ENCODE results near the gene LAX1.
"Not testable (repeated sequence)": the region's sequence is repeated elsewhere in the genome, so short reads cannot be mapped to it uniquely, and the experiment has no call there.

The LAX1 gene

DNA sequence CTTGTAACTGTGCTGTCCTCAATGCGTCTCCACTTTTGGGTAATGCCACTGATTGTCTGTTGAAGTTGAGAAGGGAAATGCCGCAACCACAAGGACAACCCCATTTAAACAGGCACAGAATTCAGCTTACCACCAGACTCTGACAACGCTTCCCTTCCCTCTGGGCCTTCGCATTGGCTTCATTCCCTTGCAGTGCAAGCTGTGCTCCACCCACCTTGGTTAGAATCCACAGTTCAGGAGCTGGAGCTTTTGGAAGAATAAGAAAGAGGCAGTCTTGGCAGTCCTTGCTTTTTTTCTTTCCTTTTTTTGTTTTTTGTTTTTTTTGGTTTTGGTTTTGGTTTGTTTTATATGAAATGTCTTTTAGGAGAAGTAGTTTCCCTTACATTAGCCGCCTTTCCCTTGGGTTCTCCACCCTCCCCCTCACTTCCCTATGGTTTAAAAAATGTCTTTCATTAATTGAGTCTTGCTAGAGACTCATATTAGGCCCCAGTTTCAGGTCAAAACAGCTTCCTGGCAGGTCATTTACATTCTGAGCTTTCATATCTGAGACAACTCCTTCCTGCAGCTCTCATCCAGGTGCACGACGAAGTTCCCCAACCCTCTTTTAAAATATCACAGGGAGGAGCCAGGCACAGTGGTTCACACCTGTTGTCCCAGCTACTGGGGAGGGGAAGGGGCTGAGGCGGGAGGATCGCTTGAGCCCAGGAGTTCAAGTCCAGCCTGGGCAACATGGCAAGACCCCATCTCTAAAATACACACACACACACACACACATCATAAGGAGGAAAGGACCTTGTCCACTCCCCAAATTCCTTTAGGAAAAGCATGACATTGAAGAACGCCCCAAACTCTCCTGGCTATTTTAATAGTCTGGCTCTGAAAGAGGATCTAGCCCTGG, 20.7 kb upstream of the LAX1 start:
- H3K4me3 ChIP-seq = peak overlapping the region; percentile 21; the same call in 1 of the 2 replicates
- no peaks in the 10 kb centered on the region for H3K9me3 ChIP-seq (ENCODE audit: low read depth, low read length)
- peak; percentile 55 for DNase-seq (ENCODE audit: low read depth, low spot score)
- no peak overlapping the region for H3K9ac ChIP-seq (ENCODE audit: insufficient read length)
- peak overlapping the region; percentile 53 for H3K27ac ChIP-seq
- H3K36me3 ChIP-seq (ENCODE audit: insufficient read depth, low read length) = no peaks in the 10 kb centered on the region
- TF ChIP-seq EZH2 (IDR thresholded peaks at IDR 0.05) = no peak
- TF ChIP-seq FOXP2 (optimal IDR thresholded peaks at IDR 0.05; ENCODE audit: control extremely low read depth, extremely low read length, insufficient read depth) = no peak
- TF ChIP-seq POLR2AphosphoS5 (IDR thresholded peaks at IDR 0.05; ENCODE audit: borderline replicate concordance, low read depth, low read length) = no peak

DNA sequence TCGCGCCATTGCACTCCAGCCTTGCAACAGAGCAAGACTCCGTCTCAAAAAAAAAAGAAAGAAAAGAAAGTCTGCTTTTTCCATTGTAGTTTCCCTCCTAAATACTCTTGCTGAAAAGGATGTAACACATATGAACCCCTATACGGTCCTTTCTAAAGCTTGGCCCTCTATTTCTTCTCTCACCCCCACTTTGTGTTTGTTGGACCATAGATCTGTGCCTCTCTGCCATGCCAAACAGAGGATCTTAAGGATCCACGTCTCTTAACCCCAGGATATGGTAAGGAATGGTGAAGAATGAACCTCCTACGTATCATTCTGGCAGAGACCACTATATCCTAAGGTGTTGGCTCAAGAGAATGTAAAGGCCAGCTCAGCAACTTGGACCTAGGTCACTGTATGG, 18.7 kb upstream of the LAX1 start:
- H3K4me3 ChIP-seq = no peak overlapping the region
- no peaks in the 10 kb centered on the region for H3K9me3 ChIP-seq (ENCODE audit: low read depth, low read length)
- no peaks in the 10 kb centered on the region for H3K36me3 ChIP-seq (ENCODE audit: insufficient read depth, low read length)
- no peak overlapping the region for H3K27ac ChIP-seq
- no peak overlapping the region for H3K9ac ChIP-seq (ENCODE audit: insufficient read length)
- no peak for TF ChIP-seq POLR2AphosphoS5 (IDR thresholded peaks at IDR 0.05; ENCODE audit: borderline replicate concordance, low read depth, low read length)
- TF ChIP-seq FOXP2 (optimal IDR thresholded peaks at IDR 0.05; ENCODE audit: control extremely low read depth, extremely low read length, insufficient read depth) = no peak
- TF ChIP-seq EZH2 (IDR thresholded peaks at IDR 0.05) = no peak
- DNase-seq (ENCODE audit: low read depth, low spot score) = no peak

DNA sequence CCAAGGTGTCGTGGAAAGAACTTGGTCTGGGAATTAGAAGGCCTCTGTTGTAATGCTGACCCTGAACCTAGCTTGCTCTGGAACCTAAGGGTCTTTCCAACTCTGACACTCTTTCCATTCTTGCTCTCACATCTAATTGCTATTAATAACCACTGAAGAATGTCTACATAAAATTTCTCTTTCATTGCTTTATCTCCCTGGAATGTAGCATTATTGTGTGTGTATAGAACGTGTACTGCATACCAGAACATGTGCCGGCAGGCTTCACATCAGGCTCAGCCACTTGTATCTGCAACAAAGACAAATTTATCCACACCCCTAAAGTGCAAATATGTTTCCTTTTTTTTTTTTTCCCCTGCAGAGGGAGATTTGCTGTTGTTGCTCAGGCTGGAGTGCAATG, 13.9 kb upstream of the LAX1 start:
- Histone ChIP-seq H3K9ac (ENCODE audit: insufficient read length) (no peak overlapping the region), H3K27ac (no peak overlapping the region), H3K36me3 (ENCODE audit: insufficient read depth, low read length) (no peaks in the 10 kb centered on the region), H3K4me3 (no peak overlapping the region), H3K9me3 (ENCODE audit: low read depth, low read length) (no peaks in the 10 kb centered on the region)
- DNase-seq (ENCODE audit: low read depth, low spot score) = no peak
- TF ChIP-seq EZH2 (IDR thresholded peaks at IDR 0.05) (no peak), POLR2AphosphoS5 (IDR thresholded peaks at IDR 0.05; ENCODE audit: borderline replicate concordance, low read depth, low read length) (no peak), FOXP2 (optimal IDR thresholded peaks at IDR 0.05; ENCODE audit: control extremely low read depth, extremely low read length, insufficient read depth) (no peak)

- H3K4me3 ChIP-seq; H3K27ac ChIP-seq; H3K36me3 ChIP-seq (ENCODE audit: insufficient read depth, low read length); H3K9ac ChIP-seq (ENCODE audit: insufficient read length); H3K9me3 ChIP-seq (ENCODE audit: low read depth, low read length); DNase-seq (ENCODE audit: low read depth, low spot score): not testable (repeated sequence)
Measured at GRCh38 chr1:203751618-203752361, 13.2 kb upstream of the LAX1 start.

GRCh38 chr1:203754455-203754864, 10.5 kb upstream of the LAX1 start:
- no peaks in the 10 kb centered on the region for H3K36me3 ChIP-seq (ENCODE audit: insufficient read depth, low read length)
- H3K4me3 ChIP-seq = no peak overlapping the region
- no peaks in the 10 kb centered on the region for H3K9me3 ChIP-seq (ENCODE audit: low read depth, low read length)
- no peak overlapping the region for H3K9ac ChIP-seq (ENCODE audit: insufficient read length)
- no peak overlapping the region for H3K27ac ChIP-seq
- TF ChIP-seq EZH2 (IDR thresholded peaks at IDR 0.05) (no peak), POLR2AphosphoS5 (IDR thresholded peaks at IDR 0.05; ENCODE audit: borderline replicate concordance, low read depth, low read length) (no peak), FOXP2 (optimal IDR thresholded peaks at IDR 0.05; ENCODE audit: control extremely low read depth, extremely low read length, insufficient read depth) (no peak)
- no peak for DNase-seq (ENCODE audit: low read depth, low spot score)

DNA sequence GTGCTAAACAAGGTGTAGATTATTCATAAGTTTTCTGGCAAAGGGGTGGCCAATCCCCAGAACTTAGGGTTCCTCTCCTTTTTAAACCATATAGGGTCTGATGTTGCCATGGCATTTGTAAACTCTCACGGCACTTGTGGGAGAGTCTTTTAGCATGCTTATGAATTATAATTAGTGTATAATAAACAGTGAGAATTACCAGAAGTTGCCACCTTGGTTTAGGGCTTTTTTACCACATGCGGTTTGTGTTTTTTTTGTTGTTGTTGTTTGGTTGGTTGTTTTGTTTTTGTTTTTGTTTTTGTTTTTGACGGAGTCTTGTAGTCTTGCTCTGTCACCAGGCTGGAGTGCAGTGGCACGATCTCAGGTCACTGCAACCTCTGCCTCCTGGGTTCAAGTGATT, 8.9 kb upstream of the LAX1 start:
- no peak overlapping the region for H3K9ac ChIP-seq (ENCODE audit: insufficient read length)
- no peak for DNase-seq (ENCODE audit: low read depth, low spot score)
- H3K27ac ChIP-seq = no peak overlapping the region
- H3K9me3 ChIP-seq (ENCODE audit: low read depth, low read length) = no peaks in the 10 kb centered on the region
- H3K4me3 ChIP-seq = no peak overlapping the region
- no peak for TF ChIP-seq EZH2 (IDR thresholded peaks at IDR 0.05)
- TF ChIP-seq FOXP2 (optimal IDR thresholded peaks at IDR 0.05; ENCODE audit: control extremely low read depth, extremely low read length, insufficient read depth) = no peak
- no peak for TF ChIP-seq POLR2AphosphoS5 (IDR thresholded peaks at IDR 0.05; ENCODE audit: borderline replicate concordance, low read depth, low read length)
- H3K36me3 ChIP-seq (ENCODE audit: insufficient read depth, low read length) = no peaks in the 10 kb centered on the region

DNA sequence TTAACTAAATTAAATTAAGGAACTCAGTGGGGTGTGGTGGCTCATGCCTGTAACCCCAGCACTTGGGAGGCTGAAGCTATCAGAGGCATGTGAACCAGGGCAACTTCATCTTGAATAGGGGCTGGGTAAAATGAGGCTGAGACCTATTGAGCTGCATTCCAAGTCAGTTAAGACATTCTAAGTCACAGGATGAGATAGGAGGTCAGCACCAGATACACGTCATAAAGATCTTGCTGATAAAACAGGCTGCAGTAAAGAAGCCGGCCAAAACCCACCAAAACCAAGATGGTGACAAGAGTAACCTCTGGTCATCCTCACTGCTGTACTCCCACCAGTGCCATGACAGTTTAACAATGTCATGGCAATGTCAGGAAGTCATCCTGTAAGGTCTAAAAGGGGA, 6.2 kb upstream of the LAX1 start:
- not testable (repeated sequence) for DNase-seq (ENCODE audit: low read depth, low spot score); H3K9me3 ChIP-seq (ENCODE audit: low read depth, low read length); H3K9ac ChIP-seq (ENCODE audit: insufficient read length); H3K4me3 ChIP-seq; H3K27ac ChIP-seq; H3K36me3 ChIP-seq (ENCODE audit: insufficient read depth, low read length)

- DNase-seq (ENCODE audit: low read depth, low spot score) = no peak
- Histone ChIP-seq H3K4me3 (no peak overlapping the region), H3K9me3 (ENCODE audit: low read depth, low read length) (no peaks in the 10 kb centered on the region), H3K9ac (ENCODE audit: insufficient read length) (no peak overlapping the region), H3K27ac (no peak overlapping the region), H3K36me3 (ENCODE audit: insufficient read depth, low read length) (no peaks in the 10 kb centered on the region)
- TF ChIP-seq EZH2 (IDR thresholded peaks at IDR 0.05) (no peak), FOXP2 (optimal IDR thresholded peaks at IDR 0.05; ENCODE audit: control extremely low read depth, extremely low read length, insufficient read depth) (no peak), POLR2AphosphoS5 (IDR thresholded peaks at IDR 0.05; ENCODE audit: borderline replicate concordance, low read depth, low read length) (no peak)
Measured at GRCh38 chr1:203760506-203760905, 4.5 kb upstream of the LAX1 start.

DNA sequence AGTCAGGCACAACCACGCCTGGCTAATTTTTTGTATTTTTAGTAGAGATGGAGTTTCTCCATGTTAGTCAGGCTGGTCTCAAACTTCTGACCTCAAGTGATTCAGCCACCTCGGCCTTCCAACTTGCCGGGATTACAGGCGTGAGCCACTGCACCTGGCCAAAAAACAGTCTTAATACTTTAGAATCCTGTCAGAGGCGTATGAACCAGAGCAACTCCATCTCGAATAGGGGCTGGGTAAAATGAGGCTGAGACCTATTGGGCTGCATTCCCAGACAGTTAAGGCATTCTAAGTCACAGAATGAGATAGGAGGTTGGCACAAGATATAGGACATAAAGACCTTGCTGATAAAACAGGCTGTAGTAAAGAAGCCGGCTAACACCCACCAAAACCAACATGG, 3.0 kb upstream of the LAX1 start:
- H3K9me3 ChIP-seq (ENCODE audit: low read depth, low read length); DNase-seq (ENCODE audit: low read depth, low spot score); H3K4me3 ChIP-seq; H3K27ac ChIP-seq; H3K36me3 ChIP-seq (ENCODE audit: insufficient read depth, low read length); H3K9ac ChIP-seq (ENCODE audit: insufficient read length): not testable (repeated sequence)
